Mesendoderm (in vitro differentiated cells): Measurements from ENCODE around the gene CREM.

ENCODE experiments used
- DNase-seq: peaks from one replicate; pipeline ENCODE4 v3.0.0; 2013
- H2AK5ac ChIP-seq: 2 replicates; pipeline ENCODE4 v1.6.1; 2013; ENCODE audit warnings: low read length, inconsistent platforms
- H2BK120ac ChIP-seq: 2 replicates; pipeline ENCODE4 v1.6.1; 2013; ENCODE audit warnings: low read depth, mild to moderate bottlenecking, low read length, moderate library complexity, mixed read lengths
- H2BK15ac ChIP-seq: replicated peaks from 2 replicates; pipeline ENCODE4 v1.6.1; 2013; ENCODE audit warnings: low read depth, mild to moderate bottlenecking, moderate library complexity
- H2BK5ac ChIP-seq: 2 replicates; pipeline ENCODE4 v1.6.1; 2013; ENCODE audit warnings: low read length, inconsistent platforms
- H3K18ac ChIP-seq: 2 replicates; pipeline ENCODE4 v1.6.1; 2013; ENCODE audit warnings: mild to moderate bottlenecking, low read length, mixed read lengths
- H3K23ac ChIP-seq: one replicate; pipeline ENCODE4 v1.6.1; 2013; ENCODE audit warnings: low read length
- H3K27ac ChIP-seq: 2 replicates; pipeline ENCODE4 v1.5.1; 2013; ENCODE audit warnings: low read depth, mild to moderate bottlenecking, inconsistent platforms, low read length, moderate library complexity
- H3K27me3 ChIP-seq: 2 replicates; pipeline ENCODE4 v1.6.1; 2013; ENCODE audit warnings: low read length, control low read depth, mild to moderate bottlenecking, inconsistent platforms; ENCODE audit not compliant: insufficient read depth, poor library complexity
- H3K36me3 ChIP-seq: 2 replicates; pipeline ENCODE4 v1.6.1; 2013; ENCODE audit warnings: low read length, inconsistent platforms; ENCODE audit not compliant: control insufficient read depth, insufficient read depth
- H3K4ac ChIP-seq: one replicate; pipeline ENCODE4 v1.6.1; 2013; ENCODE audit warnings: low read depth, mild to moderate bottlenecking, low read length, moderate library complexity
- H3K4me1 ChIP-seq: 2 replicates; pipeline ENCODE4 v1.6.1; 2013; ENCODE audit warnings: low read depth, low read length, inconsistent platforms; ENCODE audit not compliant: control insufficient read depth
- H3K4me2 ChIP-seq: 2 replicates; pipeline ENCODE4 v1.6.1; 2013; ENCODE audit warnings: low read length
- H3K4me3 ChIP-seq: 2 replicates; pipeline ENCODE4 v1.5.1; 2013; ENCODE audit warnings: mild to moderate bottlenecking, low read length
- H3K56ac ChIP-seq: one replicate; pipeline ENCODE4 v1.6.1; 2013; ENCODE audit warnings: low read length
- H3K79me1 ChIP-seq: 2 replicates; pipeline ENCODE4 v1.6.1; 2013; ENCODE audit warnings: low read length, inconsistent platforms
- H3K79me2 ChIP-seq: 2 replicates; pipeline ENCODE4 v1.6.1; 2013; ENCODE audit warnings: mild to moderate bottlenecking, low read length; ENCODE audit not compliant: control insufficient read depth, insufficient read depth
- H3K9ac ChIP-seq: 2 replicates; pipeline ENCODE4 v1.6.1; 2013; ENCODE audit warnings: low read length, inconsistent platforms
- H4K5ac ChIP-seq: one replicate; pipeline ENCODE4 v1.6.1; 2013; ENCODE audit warnings: low read length
- H4K8ac ChIP-seq: one replicate; pipeline ENCODE4 v1.6.1; 2013; ENCODE audit warnings: low read depth, mild to moderate bottlenecking, control low read depth, low read length, moderate library complexity
- WGBS: extraction: QIAGEN DNeasy Blood & Tissue Kit; methylation state at CpG from one replicate; pipeline ENCODE4 v1.1.7; 2013; ENCODE audit warnings: low lambda C conversion rate, missing lambda C conversion rate; ENCODE audit not compliant: insufficient coverage; ENCODE audit errors: extremely low coverage; 5-methylcytosine and 5-hydroxymethylcytosine counted together

The CREM gene

DNA sequence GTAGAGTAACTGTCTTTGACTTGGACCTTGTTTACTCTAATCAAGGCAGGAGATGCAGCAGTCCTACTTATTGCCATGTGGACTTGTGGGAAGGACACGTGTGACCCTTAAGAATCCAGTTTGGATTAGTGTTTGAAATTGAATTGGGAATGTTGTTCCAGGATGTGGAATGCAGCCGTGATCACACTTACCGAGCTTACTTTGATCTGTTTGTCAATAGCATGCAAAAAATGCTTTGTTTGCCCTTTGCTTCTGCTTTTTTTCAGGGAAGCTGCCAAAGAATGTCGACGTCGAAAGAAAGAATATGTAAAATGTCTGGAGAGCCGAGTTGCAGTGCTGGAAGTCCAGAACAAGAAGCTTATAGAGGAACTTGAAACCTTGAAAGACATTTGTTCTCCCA, 84.7 kb downstream of the CREM start:
- H3K79me2 ChIP-seq = no peaks in the 10 kb centered on the region
- no CpG with 5 or more reads among the region's 7 CpGs for WGBS
- no peak overlapping the region for H3K56ac ChIP-seq
- H4K8ac ChIP-seq = no peak overlapping the region
- no peak overlapping the region for H2BK15ac ChIP-seq
- H3K27ac ChIP-seq = peak overlapping the region; percentile 10
- H3K9ac ChIP-seq = no peak overlapping the region
- H4K5ac ChIP-seq = no peak overlapping the region
- H2BK120ac ChIP-seq = no peak overlapping the region
- no peaks in the 10 kb centered on the region for H3K27me3 ChIP-seq
- no peak overlapping the region for H3K4ac ChIP-seq
- no peaks in the 10 kb centered on the region for H3K36me3 ChIP-seq
- no peaks in the 10 kb centered on the region for H3K79me1 ChIP-seq
- no peak overlapping the region for H2AK5ac ChIP-seq
- H3K4me1 ChIP-seq = peaks cover 11% of the 10 kb centered on the region
- peak overlapping the region; percentile 7 for H3K18ac ChIP-seq
- no peak overlapping the region for H3K4me3 ChIP-seq
- DNase-seq = peak; percentile 87
- H3K23ac ChIP-seq = no peak overlapping the region
- H2BK5ac ChIP-seq = no peak overlapping the region
- H3K4me2 ChIP-seq = no peak overlapping the region

GRCh38 chr10:35212856-35213255, 86.2 kb downstream of the CREM start:
- Histone ChIP-seq H3K4me3 (no peak overlapping the region), H2AK5ac (no peak overlapping the region), H3K4me2 (no peak overlapping the region), H3K18ac (no peak overlapping the region), H2BK5ac (no peak overlapping the region), H3K79me1 (no peaks in the 10 kb centered on the region), H2BK15ac (no peak overlapping the region), H3K23ac (no peak overlapping the region), H3K4ac (no peak overlapping the region), H2BK120ac (no peak overlapping the region), H3K56ac (no peak overlapping the region), H3K36me3 (no peaks in the 10 kb centered on the region), H3K9ac (no peak overlapping the region), H3K79me2 (no peaks in the 10 kb centered on the region), H4K5ac (no peak overlapping the region), H4K8ac (no peak overlapping the region), H3K27me3 (no peaks in the 10 kb centered on the region), H3K4me1 (peaks cover 11% of the 10 kb centered on the region), H3K27ac (no peak overlapping the region)
- peak; percentile 42 for DNase-seq
- WGBS = no CpG with 5 or more reads among the region's 6 CpGs

- Histone ChIP-seq H3K23ac (no peak overlapping the region), H4K8ac (no peak overlapping the region), H3K56ac (no peak overlapping the region), H3K27me3 (no peaks in the 10 kb centered on the region), H3K27ac (no peak overlapping the region), H3K4ac (no peak overlapping the region), H2AK5ac (no peak overlapping the region), H3K79me1 (no peaks in the 10 kb centered on the region), H3K36me3 (no peaks in the 10 kb centered on the region), H3K4me2 (no peak overlapping the region), H3K18ac (no peak overlapping the region), H2BK15ac (no peak overlapping the region), H2BK5ac (no peak overlapping the region), H3K79me2 (no peaks in the 10 kb centered on the region), H3K9ac (no peak overlapping the region), H3K4me1 (peaks cover 11% of the 10 kb centered on the region), H2BK120ac (no peak overlapping the region), H3K4me3 (no peak overlapping the region), H4K5ac (no peak overlapping the region)
- WGBS = no CpG with 5 or more reads among the region's 7 CpGs
- DNase-seq = no peak
These were observed 87.1 kb downstream of the CREM start for GRCh38 chr10:35213699-35214098.

GRCh38 chr10:35214607-35215020, 88.0 kb downstream of the CREM start:
- no peak overlapping the region for H3K18ac ChIP-seq
- no peak overlapping the region for H2AK5ac ChIP-seq
- no peak overlapping the region for H3K4me2 ChIP-seq
- no peaks in the 10 kb centered on the region for H3K27me3 ChIP-seq
- H4K8ac ChIP-seq = no peak overlapping the region
- H3K56ac ChIP-seq = no peak overlapping the region
- H3K79me2 ChIP-seq = no peaks in the 10 kb centered on the region
- no peak overlapping the region for H3K4ac ChIP-seq
- no peak overlapping the region for H4K5ac ChIP-seq
- H2BK5ac ChIP-seq = no peak overlapping the region
- no peak overlapping the region for H3K4me3 ChIP-seq
- H3K23ac ChIP-seq = no peak overlapping the region
- no peak overlapping the region for H2BK120ac ChIP-seq
- H3K36me3 ChIP-seq = no peaks in the 10 kb centered on the region
- H3K27ac ChIP-seq = no peak overlapping the region
- DNase-seq = no peak
- H3K79me1 ChIP-seq = no peaks in the 10 kb centered on the region
- H2BK15ac ChIP-seq = no peak overlapping the region
- peaks cover 11% of the 10 kb centered on the region for H3K4me1 ChIP-seq
- WGBS = no CpG with 5 or more reads among the region's 19 CpGs
- no peak overlapping the region for H3K9ac ChIP-seq

DNA sequence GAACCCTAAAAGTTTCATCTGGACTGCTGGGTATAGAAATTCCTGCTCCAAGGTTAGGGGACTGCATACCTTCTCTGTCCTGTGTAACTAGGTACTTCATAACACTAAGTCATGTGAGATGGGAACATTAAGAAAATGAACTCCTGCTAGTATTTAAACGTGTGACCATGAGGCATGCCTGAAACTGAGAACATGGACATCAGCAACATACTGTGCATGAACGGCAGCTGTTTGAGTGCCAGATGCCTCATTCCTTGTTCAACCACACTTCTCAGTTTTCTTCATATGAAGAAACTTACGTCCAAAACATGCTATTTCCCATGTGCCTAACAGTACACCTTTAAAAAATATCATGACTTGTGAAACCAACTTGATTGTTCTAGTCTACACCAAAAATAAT, 88.5 kb downstream of the CREM start:
- H3K36me3 ChIP-seq = no peaks in the 10 kb centered on the region
- no peak overlapping the region for H3K4me2 ChIP-seq
- H3K4ac ChIP-seq = no peak overlapping the region
- no peak overlapping the region for H3K9ac ChIP-seq
- H3K79me1 ChIP-seq = no peaks in the 10 kb centered on the region
- DNase-seq = no peak
- H3K4me3 ChIP-seq = no peak overlapping the region
- no peak overlapping the region for H2BK120ac ChIP-seq
- no peak overlapping the region for H3K23ac ChIP-seq
- H3K4me1 ChIP-seq = peaks cover 11% of the 10 kb centered on the region
- WGBS = no CpG with 5 or more reads among the region's 3 CpGs
- no peak overlapping the region for H2BK5ac ChIP-seq
- no peak overlapping the region for H4K5ac ChIP-seq
- no peak overlapping the region for H4K8ac ChIP-seq
- H3K18ac ChIP-seq = no peak overlapping the region
- H2AK5ac ChIP-seq = no peak overlapping the region
- H3K56ac ChIP-seq = peak overlapping the region; percentile 49
- no peaks in the 10 kb centered on the region for H3K27me3 ChIP-seq
- no peak overlapping the region for H2BK15ac ChIP-seq
- no peak overlapping the region for H3K27ac ChIP-seq
- H3K79me2 ChIP-seq = no peaks in the 10 kb centered on the region

- no peaks in the 10 kb centered on the region for H3K27me3 ChIP-seq
- no peak overlapping the region for H2BK120ac ChIP-seq
- no peak overlapping the region for H3K18ac ChIP-seq
- no peak overlapping the region for H2BK15ac ChIP-seq
- H3K27ac ChIP-seq = no peak overlapping the region
- H4K8ac ChIP-seq = no peak overlapping the region
- no peak overlapping the region for H4K5ac ChIP-seq
- no peaks in the 10 kb centered on the region for H3K79me2 ChIP-seq
- H3K4me2 ChIP-seq = no peak overlapping the region
- no CpG with 5 or more reads among the region's 6 CpGs for WGBS
- H3K23ac ChIP-seq = no peak overlapping the region
- no peaks in the 10 kb centered on the region for H3K79me1 ChIP-seq
- H3K4me1 ChIP-seq = peaks cover 7% of the 10 kb centered on the region
- no peak overlapping the region for H2AK5ac ChIP-seq
- DNase-seq = no peak
- no peak overlapping the region for H3K56ac ChIP-seq
- H3K4ac ChIP-seq = no peak overlapping the region
- no peak overlapping the region for H3K4me3 ChIP-seq
- no peaks in the 10 kb centered on the region for H3K36me3 ChIP-seq
- H3K9ac ChIP-seq = no peak overlapping the region
- H2BK5ac ChIP-seq = no peak overlapping the region
These were observed 89.8 kb downstream of the CREM start for GRCh38 chr10:35216303-35216905.
